ENCODE measurements around the gene SIPA1L3.
A peak's percentile ranks its signal among the peaks of the same experiment; 100 is the strongest.

Gene SIPA1L3

DNA sequence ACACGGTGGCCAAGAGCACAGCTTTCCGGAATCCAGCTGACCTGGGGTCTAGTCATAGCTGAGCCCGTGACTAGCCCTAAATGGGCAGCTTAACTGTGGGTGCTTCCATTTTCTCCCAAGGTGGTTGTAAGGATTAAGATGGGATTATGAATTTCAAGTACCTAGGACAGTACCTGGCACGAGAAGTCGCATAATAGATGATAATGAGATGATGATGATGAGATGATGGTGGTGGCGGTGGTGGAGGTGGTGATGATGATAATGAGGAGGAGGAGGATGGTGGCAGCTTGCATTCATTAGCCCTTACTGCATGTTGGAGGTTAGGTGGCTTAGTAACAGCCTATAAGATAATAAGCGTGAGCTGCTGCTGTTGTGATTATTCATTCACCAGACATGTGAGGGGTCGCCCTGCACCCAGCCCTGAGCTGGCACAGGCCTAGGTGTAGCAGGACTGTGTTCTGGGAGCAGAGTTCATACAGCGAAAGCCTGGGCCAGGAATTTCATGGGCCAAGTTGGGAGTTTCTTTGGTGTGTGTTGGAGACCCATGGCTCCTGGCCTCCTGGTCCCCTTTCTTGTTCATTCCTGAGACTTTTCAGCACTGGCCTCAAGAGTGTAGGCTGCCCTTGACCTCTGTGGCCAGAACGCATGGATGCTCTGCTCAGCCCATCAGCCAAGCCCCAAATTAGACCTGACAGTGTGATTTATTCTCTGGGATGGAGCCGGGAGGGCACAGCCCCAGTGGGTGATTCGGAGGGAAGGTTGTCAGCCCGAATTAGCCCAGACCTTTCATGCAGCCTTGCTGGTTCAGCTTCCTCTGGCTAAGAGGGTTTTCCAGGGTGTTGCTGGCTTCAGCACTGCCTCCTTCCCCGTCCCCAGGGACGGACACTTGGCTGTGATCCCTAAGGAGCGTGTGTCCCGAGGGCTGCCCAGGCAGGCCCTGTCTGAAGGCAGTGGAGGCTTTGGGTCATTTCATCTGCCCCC lies 128.8 kb downstream of the SIPA1L3 start:
- no peaks in the 10 kb centered on the region for H3K9me3 ChIP-seq (ENCODE audit: insufficient read depth, low read depth, low read length)
- H3K27ac ChIP-seq (ENCODE audit: low read depth, low read length), result no peak overlapping the region
- H3K4me1 ChIP-seq (ENCODE audit: insufficient read depth, low read length), result peaks cover 24% of the 10 kb centered on the region
- no peak overlapping the region for H3K9ac ChIP-seq (ENCODE audit: low read depth, low read length)
- peaks cover 6% of the 10 kb centered on the region; the same call in 1 of the 2 replicates for H3K36me3 ChIP-seq (ENCODE audit: insufficient read depth, low read length)
- 91% methylated on average over 17 of the region's 17 CpGs for WGBS
- H3K4me3 ChIP-seq (ENCODE audit: low read length), result no peak overlapping the region
- H3K27me3 ChIP-seq (ENCODE audit: insufficient read depth, low read length), result no peaks in the 10 kb centered on the region

DNA sequence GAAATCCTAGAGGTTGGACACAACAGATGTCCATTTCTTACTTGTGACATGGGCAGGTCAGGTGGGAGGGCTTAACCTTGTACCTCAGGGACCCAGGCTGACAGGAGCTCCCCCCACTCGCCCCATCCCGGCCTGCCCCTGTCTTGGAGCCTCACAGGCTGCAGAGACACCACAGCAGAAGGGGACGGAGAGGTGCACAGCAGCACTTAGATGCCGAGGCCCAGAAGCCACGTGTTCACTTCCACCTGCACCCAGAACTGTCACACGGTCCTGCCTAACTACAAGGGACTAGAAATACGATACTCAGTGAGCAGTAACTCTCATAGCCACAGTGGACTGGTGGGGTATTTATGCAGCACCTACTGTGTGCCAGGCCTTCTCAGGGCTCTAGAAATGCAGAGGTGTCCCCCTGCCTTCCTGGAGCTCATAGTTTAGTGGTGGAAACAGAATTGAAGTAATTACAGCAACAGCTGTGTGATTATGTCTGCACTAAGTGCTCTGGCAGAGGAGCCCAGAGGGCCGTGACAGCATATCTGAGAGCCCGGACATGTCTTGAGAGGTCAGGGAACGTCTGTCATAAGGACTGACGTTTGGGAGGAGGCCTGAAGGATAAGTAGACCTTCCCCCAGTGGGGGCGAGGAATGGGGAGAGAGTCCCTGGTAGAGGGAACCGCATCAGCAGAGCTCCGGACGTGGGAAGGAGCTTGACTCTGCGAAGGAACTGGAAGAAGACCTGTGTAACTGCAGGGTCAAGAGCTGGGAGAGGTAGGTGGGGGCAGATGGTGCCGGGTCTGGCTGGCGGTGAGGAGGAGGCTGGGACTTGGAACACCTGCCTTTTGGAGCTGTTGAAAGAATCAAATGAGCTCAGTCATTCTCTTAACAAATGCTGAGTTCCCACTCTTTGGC lies 130.0 kb downstream of the SIPA1L3 start:
- WGBS, result 69% methylated on average over 17 of the region's 18 CpGs
- peaks cover 23% of the 10 kb centered on the region for H3K4me1 ChIP-seq (ENCODE audit: insufficient read depth, low read length)
- H3K27me3 ChIP-seq (ENCODE audit: insufficient read depth, low read length), result no peaks in the 10 kb centered on the region
- H3K9ac ChIP-seq (ENCODE audit: low read depth, low read length), result no peak overlapping the region
- no peaks in the 10 kb centered on the region; the same call in 1 of the 2 replicates for H3K9me3 ChIP-seq (ENCODE audit: insufficient read depth, low read depth, low read length)
- no peaks in the 10 kb centered on the region for H3K36me3 ChIP-seq (ENCODE audit: insufficient read depth, low read length)
- no peak overlapping the region for H3K4me3 ChIP-seq (ENCODE audit: low read length)
- H3K27ac ChIP-seq (ENCODE audit: low read depth, low read length), result no peak overlapping the region

- H3K4me3 ChIP-seq (ENCODE audit: low read length), result no peak overlapping the region
Observed at GRCh38 chr19:38039966-38040365, 133.0 kb downstream of the SIPA1L3 start.

GRCh38 chr19:38042132-38042531 lies 135.1 kb downstream of the SIPA1L3 start:
- H3K27ac ChIP-seq (ENCODE audit: low read depth, low read length), result no peak overlapping the region
- H3K9me3 ChIP-seq (ENCODE audit: insufficient read depth, low read depth, low read length), result no peaks in the 10 kb centered on the region; the same call in 1 of the 2 replicates
- peaks cover 23% of the 10 kb centered on the region for H3K4me1 ChIP-seq (ENCODE audit: insufficient read depth, low read length)
- H3K9ac ChIP-seq (ENCODE audit: low read depth, low read length), result no peak overlapping the region
- H3K27me3 ChIP-seq (ENCODE audit: insufficient read depth, low read length), result no peaks in the 10 kb centered on the region
- WGBS, result 100% methylated on average over 2 of the region's 2 CpGs
- no peaks in the 10 kb centered on the region for H3K36me3 ChIP-seq (ENCODE audit: insufficient read depth, low read length)
- H3K4me3 ChIP-seq (ENCODE audit: low read length), result no peak overlapping the region

More at GRCh38 chr19:38039966-38040365, 133.0 kb downstream of the SIPA1L3 start:
- H3K9ac ChIP-seq (ENCODE audit: low read depth, low read length), result no peak overlapping the region
- WGBS, result 95% methylated on average over 6 of the region's 6 CpGs
- no peaks in the 10 kb centered on the region for H3K36me3 ChIP-seq (ENCODE audit: insufficient read depth, low read length)
- H3K9me3 ChIP-seq (ENCODE audit: insufficient read depth, low read depth, low read length), result no peaks in the 10 kb centered on the region; the same call in 1 of the 2 replicates
- H3K27me3 ChIP-seq (ENCODE audit: insufficient read depth, low read length), result no peaks in the 10 kb centered on the region
- no peak overlapping the region for H3K27ac ChIP-seq (ENCODE audit: low read depth, low read length)
- peaks cover 16% of the 10 kb centered on the region for H3K4me1 ChIP-seq (ENCODE audit: insufficient read depth, low read length)

DNA sequence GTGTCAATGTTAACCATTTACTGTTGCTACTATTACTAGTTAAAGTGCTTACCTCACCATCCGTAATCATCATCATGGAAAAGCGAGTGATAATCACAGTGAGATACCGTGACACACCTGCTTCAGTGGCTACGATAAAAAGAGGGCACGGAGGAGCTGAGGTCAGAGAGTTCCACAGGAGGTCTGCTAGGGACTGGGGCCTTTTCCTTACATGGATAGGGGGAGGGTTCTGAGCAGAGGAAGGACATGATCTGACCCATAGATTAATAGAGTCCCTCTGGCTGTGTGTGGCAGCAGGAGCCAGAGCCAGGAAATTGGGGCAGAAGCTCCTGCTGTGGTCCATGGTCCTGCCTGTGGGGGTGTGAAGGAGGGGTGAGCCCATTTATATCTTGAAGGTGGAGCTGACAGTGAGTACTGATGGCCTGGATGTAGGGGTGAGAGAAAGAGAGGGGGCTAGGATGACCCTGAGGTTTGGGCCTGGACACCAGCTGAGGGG lies 136.7 kb downstream of the SIPA1L3 start:
- no peaks in the 10 kb centered on the region; the same call in 1 of the 2 replicates for H3K9me3 ChIP-seq (ENCODE audit: insufficient read depth, low read depth, low read length)
- H3K27ac ChIP-seq (ENCODE audit: low read depth, low read length), result no peak overlapping the region
- H3K4me1 ChIP-seq (ENCODE audit: insufficient read depth, low read length), result peaks cover 33% of the 10 kb centered on the region
- no peaks in the 10 kb centered on the region for H3K27me3 ChIP-seq (ENCODE audit: insufficient read depth, low read length)
- H3K36me3 ChIP-seq (ENCODE audit: insufficient read depth, low read length), result no peaks in the 10 kb centered on the region
- 65% methylated on average over 5 of the region's 5 CpGs for WGBS
- H3K4me3 ChIP-seq (ENCODE audit: low read length), result no peak overlapping the region
- H3K9ac ChIP-seq (ENCODE audit: low read depth, low read length), result no peak overlapping the region

GRCh38 chr19:38044267-38045111 lies 137.5 kb downstream of the SIPA1L3 start:
- H3K27ac ChIP-seq (ENCODE audit: low read depth, low read length), result no peak overlapping the region
- H3K4me3 ChIP-seq (ENCODE audit: low read length), result no peak overlapping the region
- no peak overlapping the region for H3K9ac ChIP-seq (ENCODE audit: low read depth, low read length)
- 74% methylated on average over 16 of the region's 16 CpGs for WGBS
- H3K27me3 ChIP-seq (ENCODE audit: insufficient read depth, low read length), result no peaks in the 10 kb centered on the region
- no peaks in the 10 kb centered on the region; the same call in 1 of the 2 replicates for H3K9me3 ChIP-seq (ENCODE audit: insufficient read depth, low read depth, low read length)
- H3K36me3 ChIP-seq (ENCODE audit: insufficient read depth, low read length), result no peaks in the 10 kb centered on the region
- H3K4me1 ChIP-seq (ENCODE audit: insufficient read depth, low read length), result peaks cover 33% of the 10 kb centered on the region

DNA sequence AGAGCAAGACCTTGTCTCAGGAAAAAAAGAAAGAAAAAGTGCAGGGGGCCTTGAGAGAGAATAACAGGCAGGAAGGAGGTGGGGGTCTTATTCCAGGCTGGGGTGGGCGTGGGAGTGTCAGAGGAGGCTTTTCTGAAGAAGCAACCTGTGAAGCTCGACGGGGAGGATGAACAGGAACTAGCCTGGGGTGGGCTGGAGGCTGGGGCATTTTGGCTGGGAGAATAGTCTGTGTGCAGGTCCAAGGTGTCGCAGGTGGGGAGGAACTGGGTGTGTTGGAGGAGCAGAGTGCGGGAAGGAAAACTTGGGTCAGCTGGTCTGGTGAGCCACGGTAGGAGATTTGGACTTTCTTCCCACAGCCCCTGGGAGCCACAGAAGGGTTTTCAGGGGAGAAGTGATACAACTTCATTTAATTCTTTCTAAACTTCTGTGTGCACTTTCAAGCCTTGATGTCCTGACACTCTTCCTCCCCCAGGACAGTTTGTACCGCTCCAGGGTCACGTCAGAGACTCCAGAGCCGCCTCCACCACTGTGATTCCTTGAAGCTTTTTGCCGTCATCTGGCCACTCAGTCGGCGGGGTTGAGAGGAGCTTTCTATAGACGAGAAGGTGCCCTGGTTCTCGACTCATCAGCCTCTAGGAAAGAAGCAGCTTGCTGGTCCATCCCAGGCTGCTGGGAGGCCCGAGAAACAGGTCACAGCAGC lies 138.7 kb downstream of the SIPA1L3 start:
- Histone ChIP-seq H3K4me1 (ENCODE audit: insufficient read depth, low read length) (peaks cover 33% of the 10 kb centered on the region), H3K27me3 (ENCODE audit: insufficient read depth, low read length) (no peaks in the 10 kb centered on the region), H3K36me3 (ENCODE audit: insufficient read depth, low read length) (no peaks in the 10 kb centered on the region), H3K4me3 (ENCODE audit: low read length) (no peak overlapping the region), H3K9me3 (ENCODE audit: insufficient read depth, low read depth, low read length) (no peaks in the 10 kb centered on the region; the same call in 1 of the 2 replicates), H3K9ac (ENCODE audit: low read depth, low read length) (no peak overlapping the region), H3K27ac (ENCODE audit: low read depth, low read length) (no peak overlapping the region)
- WGBS, result 73% methylated on average over 15 of the region's 15 CpGs

- Histone ChIP-seq H3K27me3 (ENCODE audit: insufficient read depth, low read length) (no peaks in the 10 kb centered on the region), H3K9me3 (ENCODE audit: insufficient read depth, low read depth, low read length) (no peaks in the 10 kb centered on the region; the same call in 1 of the 2 replicates), H3K36me3 (ENCODE audit: insufficient read depth, low read length) (no peaks in the 10 kb centered on the region), H3K27ac (ENCODE audit: low read depth, low read length) (no peak overlapping the region), H3K4me1 (ENCODE audit: insufficient read depth, low read length) (peaks cover 33% of the 10 kb centered on the region), H3K9ac (ENCODE audit: low read depth, low read length) (no peak overlapping the region), H3K4me3 (ENCODE audit: low read length) (no peak overlapping the region)
- 83% methylated on average over 21 of the region's 21 CpGs for whole genome bisulfite sequencing
Observed at GRCh38 chr19:38046254-38047048, 139.4 kb downstream of the SIPA1L3 start.

DNA sequence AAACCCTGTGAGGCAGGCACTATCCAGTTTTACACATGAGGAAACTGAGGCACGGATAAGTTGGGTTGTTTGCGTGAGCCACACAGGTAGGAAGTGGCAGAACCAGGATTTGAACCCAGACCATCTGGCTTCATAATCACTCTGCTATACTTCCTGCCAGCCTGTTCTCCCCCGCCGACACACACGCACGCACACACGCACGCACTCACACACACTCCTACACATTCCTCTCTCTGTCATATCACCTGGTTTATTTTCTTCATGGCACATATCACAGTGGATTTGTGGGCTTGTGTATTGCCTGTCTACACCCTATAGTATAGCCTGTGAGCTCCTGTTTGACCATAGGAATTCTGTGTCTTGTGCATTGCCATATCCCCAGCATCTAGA lies 140.0 kb downstream of the SIPA1L3 start:
- Histone ChIP-seq H3K27ac (ENCODE audit: low read depth, low read length) (0 out of 2 replicates have a peak overlapping the region, but pooled peaks have one; percentile 9), H3K27me3 (ENCODE audit: insufficient read depth, low read length) (no peaks in the 10 kb centered on the region), H3K9ac (ENCODE audit: low read depth, low read length) (no peak overlapping the region), H3K4me3 (ENCODE audit: low read length) (no peak overlapping the region), H3K9me3 (ENCODE audit: insufficient read depth, low read depth, low read length) (no peaks in the 10 kb centered on the region; the same call in 1 of the 2 replicates), H3K36me3 (ENCODE audit: insufficient read depth, low read length) (no peaks in the 10 kb centered on the region), H3K4me1 (ENCODE audit: insufficient read depth, low read length) (peaks cover 33% of the 10 kb centered on the region)
- 80% methylated on average over 8 of the region's 8 CpGs for WGBS

Data from HUES64 (cell line).